ENCODE measurements around the gene DISP3.

The DISP3 gene

GRCh38 chr1:11564237-11564636 lies 85.3 kb downstream of the DISP3 start:
- TF ChIP-seq CTCF (IDR thresholded peaks at IDR 0.05; ENCODE audit: low read depth, low read length): no peak
- no peak overlapping the region for H3K4me3 ChIP-seq (ENCODE audit: low read depth, low read length)

GRCh38 chr1:11566042-11566850 lies 87.3 kb downstream of the DISP3 start:
- TF ChIP-seq CTCF (IDR thresholded peaks at IDR 0.05; ENCODE audit: low read depth, low read length): no peak
- no peak overlapping the region for H3K4me3 ChIP-seq (ENCODE audit: low read depth, low read length)

- TF ChIP-seq CTCF (IDR thresholded peaks at IDR 0.05; ENCODE audit: low read depth, low read length): no peak
- H3K4me3 ChIP-seq (ENCODE audit: low read depth, low read length): no peak overlapping the region
Measured at GRCh38 chr1:11567244-11568065, 88.5 kb downstream of the DISP3 start.

- H3K4me3 ChIP-seq (ENCODE audit: low read depth, low read length): no peak overlapping the region
- no peak for TF ChIP-seq CTCF (IDR thresholded peaks at IDR 0.05; ENCODE audit: low read depth, low read length)
Measured at GRCh38 chr1:11568687-11569086, 89.7 kb downstream of the DISP3 start.

GRCh38 chr1:11569551-11569950 lies 90.6 kb downstream of the DISP3 start:
- TF ChIP-seq CTCF (IDR thresholded peaks at IDR 0.05; ENCODE audit: low read depth, low read length): no peak

GRCh38 chr1:11569954-11570353 lies 91.0 kb downstream of the DISP3 start:
- TF ChIP-seq CTCF (IDR thresholded peaks at IDR 0.05; ENCODE audit: low read depth, low read length): no peak
- no peak overlapping the region for H3K4me3 ChIP-seq (ENCODE audit: low read depth, low read length)

More at GRCh38 chr1:11569551-11569950, 90.6 kb downstream of the DISP3 start:
- no peak overlapping the region for H3K4me3 ChIP-seq (ENCODE audit: low read depth, low read length)
